Osteocyte (in vitro differentiated cells): Measurements from ENCODE around the gene PTPRJ. TPM values are rescaled to one million over a fixed set of nuclear protein-coding genes. Genes with fewer than 3 reads are reported as not detected.
"Not testable (repeated sequence)": the region's sequence is repeated elsewhere in the genome, so short reads cannot be mapped to it uniquely, and the experiment has no call there.

Experiments used
- DNase-seq: peaks from one replicate; pipeline ENCODE4 v3.0.0; 2021; ENCODE audit warnings: mixed read lengths; ENCODE audit not compliant: unreplicated experiment; ENCODE audit errors: extremely low spot score
- H3K27ac Mint-ChIP-seq: one replicate; pipeline ENCODE4 v1.8.0; 2021; ENCODE audit warnings: mild to moderate bottlenecking, mixed read lengths; ENCODE audit not compliant: unreplicated experiment
- H3K27me3 Mint-ChIP-seq: one replicate; pipeline ENCODE4 v1.8.0; 2021; ENCODE audit warnings: mixed read lengths; ENCODE audit not compliant: unreplicated experiment
- H3K36me3 Mint-ChIP-seq: one replicate; pipeline ENCODE4 v1.8.0; 2021; ENCODE audit warnings: mixed read lengths; ENCODE audit not compliant: unreplicated experiment
- H3K4me1 Mint-ChIP-seq: one replicate; pipeline ENCODE4 v1.8.0; 2021; ENCODE audit warnings: mixed read lengths; ENCODE audit not compliant: unreplicated experiment
- H3K4me3 Mint-ChIP-seq: one replicate; pipeline ENCODE4 v1.8.0; 2021; ENCODE audit warnings: mild to moderate bottlenecking, moderate library complexity, mixed read lengths; ENCODE audit not compliant: unreplicated experiment
- H3K9me3 Mint-ChIP-seq: one replicate; pipeline ENCODE4 v1.8.0; 2021; ENCODE audit warnings: mixed read lengths; ENCODE audit not compliant: unreplicated experiment
- CTCF ChIP-seq: fragments of 200-600 bp; sonication (generic); IDR thresholded peaks from 2 replicates; pipeline ENCODE4 v1.5.0; 2021; ENCODE audit warnings: antibody characterized with exemption, mild to moderate bottlenecking, moderate library complexity
- total RNA-seq: library from RNA; stranded (reverse); gene quantifications from 2 replicates; pipeline ENCODE4 v1.2.1, GENCODE V29; 2021

The PTPRJ gene
- total RNA-seq, 1 donor from 2014 or later: 16.6 TPM

DNA sequence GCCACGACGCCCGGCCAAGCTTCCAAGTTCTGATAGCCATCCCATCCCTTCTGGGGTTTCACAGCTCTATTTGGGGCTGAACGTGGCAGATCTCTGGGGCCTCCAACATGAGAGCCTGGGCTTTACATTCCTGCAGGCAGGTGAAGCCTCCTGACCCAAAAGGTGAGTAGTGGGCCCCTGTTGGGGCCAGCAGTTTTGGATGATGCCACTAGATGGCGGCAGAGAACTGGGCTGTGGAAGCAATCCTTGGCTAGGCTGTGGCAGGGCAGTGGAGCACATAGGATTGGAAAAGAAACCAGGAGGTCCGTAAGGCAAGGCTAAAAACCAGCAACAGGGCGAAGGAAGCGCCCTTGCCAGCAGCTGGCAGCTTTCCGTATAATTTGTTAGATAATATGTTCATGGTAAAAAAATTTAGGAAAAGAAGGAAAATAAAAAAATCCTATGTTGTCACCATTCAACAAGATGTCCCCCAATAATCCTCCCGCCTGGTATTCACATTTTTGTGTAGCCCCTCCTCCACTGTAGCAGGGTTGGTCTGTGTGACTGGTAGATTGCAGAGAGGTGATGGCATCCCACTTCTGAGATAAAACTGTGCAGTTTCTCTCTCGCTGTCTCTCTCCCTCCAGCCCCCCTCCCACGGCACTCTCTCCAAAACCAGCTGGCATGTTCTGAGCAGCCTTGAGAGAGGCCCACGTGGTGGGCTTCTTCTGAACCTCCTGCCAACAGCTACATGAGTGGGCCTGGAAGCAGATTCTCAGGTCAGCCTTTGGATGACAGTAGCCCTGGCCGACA, 192.7 kb downstream of the PTPRJ start:
- Mint-ChIP-seq H3K9me3 (no peaks in the 10 kb centered on the region), H3K27ac (no peak overlapping the region), H3K36me3 (no peaks in the 10 kb centered on the region), H3K27me3 (no peaks in the 10 kb centered on the region), H3K4me3 (no peak overlapping the region), H3K4me1 (peaks cover 26% of the 10 kb centered on the region)
- no peak for DNase-seq
- peak; percentile 91 for TF ChIP-seq CTCF

GRCh38 chr11:48177661-48178060, 197.3 kb downstream of the PTPRJ start:
- Mint-ChIP-seq H3K27ac (no peak overlapping the region), H3K27me3 (peaks cover 3% of the 10 kb centered on the region), H3K4me1 (peaks cover 5% of the 10 kb centered on the region), H3K4me3 (no peak overlapping the region), H3K9me3 (no peaks in the 10 kb centered on the region), H3K36me3 (no peaks in the 10 kb centered on the region)
- no peak for DNase-seq
- TF ChIP-seq CTCF: no peak

GRCh38 chr11:48180627-48181026, 200.3 kb downstream of the PTPRJ start:
- Mint-ChIP-seq H3K36me3 (no peaks in the 10 kb centered on the region), H3K27me3 (peaks cover 8% of the 10 kb centered on the region), H3K4me3 (no peak overlapping the region), H3K4me1 (no peaks in the 10 kb centered on the region), H3K27ac (no peak overlapping the region), H3K9me3 (no peaks in the 10 kb centered on the region)
- TF ChIP-seq CTCF: no peak
- no peak for DNase-seq

DNA sequence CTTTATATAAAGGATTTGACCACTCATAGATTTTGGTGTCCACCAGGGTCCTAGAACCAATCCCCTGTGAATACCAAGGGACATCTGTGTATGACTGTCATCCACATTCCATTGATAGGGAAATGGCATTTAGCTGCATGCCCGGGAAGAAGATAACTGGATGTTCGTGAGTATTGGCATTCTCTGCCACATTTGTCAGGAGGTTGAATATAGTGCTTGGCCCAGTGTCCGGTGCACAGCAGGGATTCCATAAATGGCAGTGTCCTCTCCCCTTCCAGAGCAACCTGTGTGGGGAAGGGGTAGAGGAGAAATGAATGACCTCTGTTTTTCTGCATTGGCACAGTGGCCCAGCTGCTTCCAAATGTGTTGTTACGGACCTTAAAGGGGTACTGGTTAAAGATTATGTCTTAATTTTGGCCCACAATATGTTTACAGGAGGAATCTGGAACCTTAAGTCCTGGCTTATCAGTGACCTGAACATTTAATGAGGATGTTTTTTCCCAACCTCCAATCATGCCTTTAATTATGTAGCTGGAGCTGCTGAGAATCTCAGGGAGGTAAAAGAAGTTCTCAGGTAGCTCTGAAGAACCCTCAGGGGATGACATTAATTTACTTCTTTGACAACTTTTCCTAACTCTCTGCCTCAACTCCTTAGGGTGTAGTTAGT, 202.6 kb downstream of the PTPRJ start:
- H3K36me3 Mint-ChIP-seq: no peaks in the 10 kb centered on the region
- no peak overlapping the region for H3K27ac Mint-ChIP-seq
- no peak for TF ChIP-seq CTCF
- peaks cover 8% of the 10 kb centered on the region for H3K27me3 Mint-ChIP-seq
- no peaks in the 10 kb centered on the region for H3K9me3 Mint-ChIP-seq
- H3K4me3 Mint-ChIP-seq: no peak overlapping the region
- no peaks in the 10 kb centered on the region for H3K4me1 Mint-ChIP-seq
- no peak for DNase-seq

DNA sequence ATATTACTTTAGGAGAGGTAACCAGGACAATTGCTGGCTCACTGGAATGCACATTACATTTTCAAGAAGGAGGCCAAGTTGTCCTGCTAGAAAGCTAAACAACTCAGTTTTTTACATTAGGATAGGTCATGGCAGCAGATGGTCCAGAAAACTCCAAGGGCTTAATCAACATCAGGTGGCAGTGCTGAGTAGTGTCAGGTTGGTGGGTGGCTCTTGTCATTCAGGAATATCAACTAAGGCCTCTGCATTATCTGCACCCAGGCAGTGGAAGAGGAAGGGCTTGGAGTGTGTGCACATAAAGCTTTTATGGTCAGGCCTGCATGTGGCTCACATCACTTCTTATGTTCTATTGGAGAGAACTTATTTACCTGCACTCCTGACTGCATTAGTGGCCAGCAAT, 204.1 kb downstream of the PTPRJ start:
- Mint-ChIP-seq H3K4me3 (no peak overlapping the region), H3K27me3 (peaks cover 17% of the 10 kb centered on the region), H3K27ac (no peak overlapping the region), H3K4me1 (no peaks in the 10 kb centered on the region), H3K36me3 (no peaks in the 10 kb centered on the region), H3K9me3 (no peaks in the 10 kb centered on the region)
- no peak for DNase-seq
- no peak for TF ChIP-seq CTCF

- not testable (repeated sequence) for H3K27ac Mint-ChIP-seq, H3K27me3 Mint-ChIP-seq, H3K9me3 Mint-ChIP-seq, H3K36me3 Mint-ChIP-seq, H3K4me3 Mint-ChIP-seq, H3K4me1 Mint-ChIP-seq, DNase-seq
Observed at GRCh38 chr11:48190906-48191654, 210.7 kb downstream of the PTPRJ start.
